Keratinocyte (primary cell): ENCODE results near the gene NR3C2. TPM values are rescaled to one million over a fixed set of nuclear protein-coding genes. Genes with fewer than 3 reads are reported as not detected.

Experiments used
- DNase-seq: peaks from one replicate; pipeline ENCODE4 v3.0.0-alpha.2; 2011; ENCODE audit warnings: low read depth, missing footprints, low spot score
- FAIRE-seq: peaks from 2 replicates; lab custom pipeline; 2011; peaks lifted over from hg19 to GRCh38; lab: Jason Lieb, UNC
- H2AFZ ChIP-seq: 2 replicates; pipeline ENCODE4 v1.6.0; 2012; ENCODE audit warnings: low read length, control low read depth, inconsistent platforms; ENCODE audit not compliant: control insufficient read depth
- H3K27ac ChIP-seq: 2 replicates; pipeline ENCODE4 v1.5.1; 2011; ENCODE audit warnings: low read length; ENCODE audit not compliant: control insufficient read depth, insufficient read depth
- H3K27me3 ChIP-seq: 3 replicates; pipeline ENCODE4 v1.6.0; 2011; ENCODE audit warnings: low read length; ENCODE audit not compliant: control insufficient read depth, insufficient read depth; ENCODE audit errors: extremely low read depth
- H3K36me3 ChIP-seq, 2 experiments: 2 replicates in 1 of 2; 3 replicates in 1 of 2; pipeline ENCODE4 v1.5.1; 2011; ENCODE audit warnings: low read length in 2 of 2, mild to moderate bottlenecking in 1 of 2; ENCODE audit not compliant: control insufficient read depth in 2 of 2, insufficient read depth in 2 of 2; ENCODE audit errors: extremely low read depth in 1 of 2
- H3K4me1 ChIP-seq: 3 replicates; pipeline ENCODE4 v1.5.1; 2011; ENCODE audit warnings: low read length; ENCODE audit not compliant: control insufficient read depth, insufficient read depth; ENCODE audit errors: extremely low read depth
- H3K4me2 ChIP-seq: 3 replicates; pipeline ENCODE4 v1.6.0; 2011; ENCODE audit warnings: low read depth, low read length; ENCODE audit not compliant: control insufficient read depth, insufficient read depth; ENCODE audit errors: extremely low read depth
- H3K4me3 ChIP-seq, 3 experiments: fragments of 200-600 bp in 1 of 3; sonication (generic) in 1 of 3; 2 replicates in 2 of 3; 3 replicates in 1 of 3; pipeline ENCODE4 v1.5.1; 2011 to 2016; ENCODE audit warnings: low read length in 3 of 3, mild to moderate bottlenecking in 3 of 3, control low read depth in 2 of 3, inconsistent platforms in 1 of 3, low read depth in 1 of 3, mixed read lengths in 1 of 3, mixed run types in 1 of 3, moderate library complexity in 1 of 3; ENCODE audit not compliant: control insufficient read depth in 2 of 3, insufficient read depth in 2 of 3; ENCODE audit errors: extremely low read depth in 1 of 3
- H3K79me2 ChIP-seq: 2 replicates; pipeline ENCODE4 v1.6.0; 2012; ENCODE audit warnings: low read length; ENCODE audit not compliant: control insufficient read depth, insufficient read depth
- H3K9ac ChIP-seq: 3 replicates; pipeline ENCODE4 v1.6.0; 2011; ENCODE audit warnings: low read length; ENCODE audit not compliant: control insufficient read depth, insufficient read depth; ENCODE audit errors: extremely low read depth
- H3K9me1 ChIP-seq: 3 replicates; pipeline ENCODE4 v1.6.0; 2011; ENCODE audit warnings: low read length; ENCODE audit not compliant: control insufficient read depth, insufficient read depth; ENCODE audit errors: extremely low read depth
- H3K9me3 ChIP-seq: 2 replicates; pipeline ENCODE4 v1.5.1; 2012; ENCODE audit warnings: low read depth, low read length; ENCODE audit not compliant: control insufficient read depth
- H4K20me1 ChIP-seq: 3 replicates; pipeline ENCODE4 v1.6.0; 2011; ENCODE audit warnings: low read length; ENCODE audit not compliant: control insufficient read depth, insufficient read depth; ENCODE audit errors: extremely low read depth
- EZH2 ChIP-seq: IDR thresholded peaks from one replicate; pipeline ENCODE4 v1.6.1; 2012; ENCODE audit warnings: inconsistent platforms, mild to moderate bottlenecking, low read length, moderate library complexity
- dilution Hi-C: fragments of 300-500 bp; cut with MboI; formaldehyde crosslinking; loops from one replicate; pipeline ENCODE4 v1.7.0; 2020; ENCODE audit warnings: low sequenced_read_pairs; ENCODE audit not compliant: extremely low pct_ligation_motif_present
- polyA plus RNA-seq, 5 experiments: library from polyadenylated mRNA; depleted of rRNA in 3 of 5; stranded (reverse) in 3 of 5; stranded (forward) in 1 of 5; unstranded in 1 of 5; fragments of >200 nt; gene quantifications; 1 replicate in 1 of 5; 2 replicates in 3 of 5; 3 replicates in 1 of 5; pipeline versions ENCODE4 v1.2.1 to v1.2.3, GENCODE V29; 2011 to 2012; ENCODE audit warnings: missing spikeins in 2 of 5, low read depth in 1 of 5, low replicate concordance in 1 of 5
- TF ChIP-seq, protein P1 (sequence below), 3 experiments: IDR thresholded peaks in 1 of 3; conservative IDR thresholded peaks in 1 of 3; optimal IDR thresholded peaks in 1 of 3; 2 replicates in 2 of 3; 3 replicates in 1 of 3; pipeline versions ENCODE3 to v1.5.1; 2011; ENCODE audit warnings: low read length in 3 of 3, mild to moderate bottlenecking in 3 of 3, moderate library complexity in 2 of 3, control low read depth in 1 of 3, inconsistent platforms in 1 of 3; ENCODE audit not compliant: insufficient read depth in 2 of 3; ENCODE audit errors: extremely low read depth in 1 of 3

The NR3C2 gene
- polyA plus RNA-seq, 1 donor (not counting 4 experiments of a cell fraction or from before 2014, with no cell fraction given) = 1.5 TPM

DNA sequence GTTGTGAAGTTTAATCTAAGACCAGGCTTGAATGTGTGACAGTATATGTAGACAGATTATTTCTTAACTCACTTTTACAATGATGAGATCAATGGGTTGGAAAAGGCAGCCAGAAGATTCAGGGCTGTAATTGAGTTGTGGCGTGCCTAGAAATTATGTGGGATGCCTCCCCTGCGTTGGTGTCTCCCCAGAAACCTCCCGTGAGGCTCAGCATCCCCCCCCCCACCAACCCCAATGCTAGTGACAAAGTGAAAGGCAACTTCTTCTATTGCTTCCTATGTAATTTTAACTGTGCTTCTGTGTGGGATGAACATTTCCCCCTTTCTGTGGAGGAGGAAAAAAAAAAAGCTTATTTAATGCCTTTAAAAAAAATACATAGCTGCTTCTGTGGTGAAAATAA lies 412.4 kb downstream of the NR3C2 start:
- Histone ChIP-seq H3K9ac (no peak overlapping the region), H3K36me3 (no peaks in the 10 kb centered on the region), H4K20me1 (no peaks in the 10 kb centered on the region), H3K9me3 (no peaks in the 10 kb centered on the region), H3K4me1 (no peaks in the 10 kb centered on the region), H3K27ac (no peak overlapping the region), H2AFZ (no peak overlapping the region), H3K9me1 (no peaks in the 10 kb centered on the region), H3K79me2 (no peaks in the 10 kb centered on the region), H3K27me3 (no peaks in the 10 kb centered on the region), H3K4me3 (no peak overlapping the region), H3K4me2 (no peak overlapping the region)
- FAIRE-seq (no peak), DNase-seq (no peak)
- dilution Hi-C loops = no loop called here
- TF ChIP-seq, protein P1, sequence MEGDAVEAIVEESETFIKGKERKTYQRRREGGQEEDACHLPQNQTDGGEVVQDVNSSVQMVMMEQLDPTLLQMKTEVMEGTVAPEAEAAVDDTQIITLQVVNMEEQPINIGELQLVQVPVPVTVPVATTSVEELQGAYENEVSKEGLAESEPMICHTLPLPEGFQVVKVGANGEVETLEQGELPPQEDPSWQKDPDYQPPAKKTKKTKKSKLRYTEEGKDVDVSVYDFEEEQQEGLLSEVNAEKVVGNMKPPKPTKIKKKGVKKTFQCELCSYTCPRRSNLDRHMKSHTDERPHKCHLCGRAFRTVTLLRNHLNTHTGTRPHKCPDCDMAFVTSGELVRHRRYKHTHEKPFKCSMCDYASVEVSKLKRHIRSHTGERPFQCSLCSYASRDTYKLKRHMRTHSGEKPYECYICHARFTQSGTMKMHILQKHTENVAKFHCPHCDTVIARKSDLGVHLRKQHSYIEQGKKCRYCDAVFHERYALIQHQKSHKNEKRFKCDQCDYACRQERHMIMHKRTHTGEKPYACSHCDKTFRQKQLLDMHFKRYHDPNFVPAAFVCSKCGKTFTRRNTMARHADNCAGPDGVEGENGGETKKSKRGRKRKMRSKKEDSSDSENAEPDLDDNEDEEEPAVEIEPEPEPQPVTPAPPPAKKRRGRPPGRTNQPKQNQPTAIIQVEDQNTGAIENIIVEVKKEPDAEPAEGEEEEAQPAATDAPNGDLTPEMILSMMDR (optimal IDR thresholded peaks at IDR 0.05 in 1 of 3, IDR thresholded peaks at IDR 0.05 in 1 of 3, conservative IDR thresholded peaks at IDR 0.05 in 1 of 3; ENCODE audit: extremely low read depth in 1 of 3, insufficient read depth in 2 of 3, low read length in 3 of 3) = no peak
- TF ChIP-seq EZH2 = no peak
